ENCODE data around the gene RAPGEF1. TPM values are rescaled to one million over a fixed set of nuclear protein-coding genes. Genes with fewer than 3 reads are reported as not detected.

Gene RAPGEF1
- total RNA-seq, 1 experiment from 2014 or later = 6.1 TPM

- Histone ChIP-seq H3K27ac (ENCODE audit: low read length) (no peak overlapping the region), H3K4me1 (ENCODE audit: low read length) (no peaks in the 10 kb centered on the region), H3K4me3 (ENCODE audit: low read length) (no peak overlapping the region), H3K9me2 (replicated peaks; ENCODE audit: insufficient read depth, low read length) (no peaks in the 10 kb centered on the region), H4K20me1 (ENCODE audit: insufficient read depth, low read depth, low read length) (no peaks in the 10 kb centered on the region), H3K9ac (ENCODE audit: low read length) (no peak overlapping the region), H3K36me3 (ENCODE audit: insufficient read depth, low read length) (no peaks in the 10 kb centered on the region), H3K9me3 (ENCODE audit: low read length) (no peaks in the 10 kb centered on the region), H3K4me2 (ENCODE audit: low read depth, low read length, poor library complexity, severe bottlenecking) (no peak overlapping the region), H2AFZ (ENCODE audit: low read length) (no peak overlapping the region), H3K79me2 (ENCODE audit: low read length) (no peaks in the 10 kb centered on the region), H3K27me3 (ENCODE audit: low read length) (no peaks in the 10 kb centered on the region)
- DNase-seq = no peak
These were observed 125.4 kb downstream of the RAPGEF1 start for GRCh38 chr9:131614340-131614915.

GRCh38 chr9:131613921-131614320 lies 126.0 kb downstream of the RAPGEF1 start:
- Histone ChIP-seq H3K4me1 (ENCODE audit: low read length) (no peaks in the 10 kb centered on the region), H3K79me2 (ENCODE audit: low read length) (no peaks in the 10 kb centered on the region), H2AFZ (ENCODE audit: low read length) (no peak overlapping the region), H4K20me1 (ENCODE audit: insufficient read depth, low read depth, low read length) (no peaks in the 10 kb centered on the region), H3K36me3 (ENCODE audit: insufficient read depth, low read length) (no peaks in the 10 kb centered on the region), H3K9me2 (replicated peaks; ENCODE audit: insufficient read depth, low read length) (no peaks in the 10 kb centered on the region), H3K27me3 (ENCODE audit: low read length) (no peaks in the 10 kb centered on the region), H3K4me3 (ENCODE audit: low read length) (no peak overlapping the region), H3K4me2 (ENCODE audit: low read depth, low read length, poor library complexity, severe bottlenecking) (no peak overlapping the region), H3K9ac (ENCODE audit: low read length) (no peak overlapping the region), H3K27ac (ENCODE audit: low read length) (no peak overlapping the region), H3K9me3 (ENCODE audit: low read length) (no peaks in the 10 kb centered on the region)
- DNase-seq = no peak

GRCh38 chr9:131612851-131613250 lies 127.0 kb downstream of the RAPGEF1 start:
- Histone ChIP-seq H3K9me3 (ENCODE audit: low read length) (no peaks in the 10 kb centered on the region), H3K4me1 (ENCODE audit: low read length) (no peaks in the 10 kb centered on the region), H3K27me3 (ENCODE audit: low read length) (no peaks in the 10 kb centered on the region), H3K4me2 (ENCODE audit: low read depth, low read length, poor library complexity, severe bottlenecking) (no peak overlapping the region), H3K9ac (ENCODE audit: low read length) (no peak overlapping the region), H3K36me3 (ENCODE audit: insufficient read depth, low read length) (no peaks in the 10 kb centered on the region), H3K27ac (ENCODE audit: low read length) (no peak overlapping the region), H3K9me2 (replicated peaks; ENCODE audit: insufficient read depth, low read length) (no peaks in the 10 kb centered on the region), H2AFZ (ENCODE audit: low read length) (no peak overlapping the region), H4K20me1 (ENCODE audit: insufficient read depth, low read depth, low read length) (no peaks in the 10 kb centered on the region), H3K79me2 (ENCODE audit: low read length) (no peaks in the 10 kb centered on the region), H3K4me3 (ENCODE audit: low read length) (no peak overlapping the region)
- DNase-seq = no peak

GRCh38 chr9:131611586-131612315 lies 128.1 kb downstream of the RAPGEF1 start:
- no peak for DNase-seq
- no peak overlapping the region for H3K4me2 ChIP-seq (ENCODE audit: low read depth, low read length, poor library complexity, severe bottlenecking)
- no peaks in the 10 kb centered on the region for H3K9me3 ChIP-seq (ENCODE audit: low read length)
- H4K20me1 ChIP-seq (ENCODE audit: insufficient read depth, low read depth, low read length) = no peaks in the 10 kb centered on the region
- H3K79me2 ChIP-seq (ENCODE audit: low read length) = no peaks in the 10 kb centered on the region
- H3K9me2 ChIP-seq (replicated peaks; ENCODE audit: insufficient read depth, low read length) = no peaks in the 10 kb centered on the region
- no peaks in the 10 kb centered on the region for H3K4me1 ChIP-seq (ENCODE audit: low read length)
- H3K36me3 ChIP-seq (ENCODE audit: insufficient read depth, low read length) = no peaks in the 10 kb centered on the region
- no peak overlapping the region for H3K9ac ChIP-seq (ENCODE audit: low read length)
- no peaks in the 10 kb centered on the region for H3K27me3 ChIP-seq (ENCODE audit: low read length)
- H3K4me3 ChIP-seq (ENCODE audit: low read length) = no peak overlapping the region
- H3K27ac ChIP-seq (ENCODE audit: low read length) = no peak overlapping the region
- H2AFZ ChIP-seq (ENCODE audit: low read length) = no peak overlapping the region

GRCh38 chr9:131610231-131610761 lies 129.6 kb downstream of the RAPGEF1 start:
- Histone ChIP-seq H4K20me1 (ENCODE audit: insufficient read depth, low read depth, low read length) (no peaks in the 10 kb centered on the region), H3K36me3 (ENCODE audit: insufficient read depth, low read length) (no peaks in the 10 kb centered on the region), H3K4me3 (ENCODE audit: low read length) (no peak overlapping the region), H3K9me2 (replicated peaks; ENCODE audit: insufficient read depth, low read length) (no peaks in the 10 kb centered on the region), H3K9ac (ENCODE audit: low read length) (no peak overlapping the region), H3K4me2 (ENCODE audit: low read depth, low read length, poor library complexity, severe bottlenecking) (no peak overlapping the region), H3K27ac (ENCODE audit: low read length) (no peak overlapping the region), H3K27me3 (ENCODE audit: low read length) (no peaks in the 10 kb centered on the region), H3K4me1 (ENCODE audit: low read length) (no peaks in the 10 kb centered on the region), H3K79me2 (ENCODE audit: low read length) (no peaks in the 10 kb centered on the region), H2AFZ (ENCODE audit: low read length) (no peak overlapping the region), H3K9me3 (ENCODE audit: low read length) (no peaks in the 10 kb centered on the region)
- DNase-seq = no peak

GRCh38 chr9:131609099-131609830 lies 130.6 kb downstream of the RAPGEF1 start:
- DNase-seq = no peak
- Histone ChIP-seq H3K4me3 (ENCODE audit: low read length) (no peak overlapping the region), H3K79me2 (ENCODE audit: low read length) (no peaks in the 10 kb centered on the region), H4K20me1 (ENCODE audit: insufficient read depth, low read depth, low read length) (no peaks in the 10 kb centered on the region), H3K9ac (ENCODE audit: low read length) (no peak overlapping the region), H3K9me2 (replicated peaks; ENCODE audit: insufficient read depth, low read length) (no peaks in the 10 kb centered on the region), H3K9me3 (ENCODE audit: low read length) (no peaks in the 10 kb centered on the region), H3K36me3 (ENCODE audit: insufficient read depth, low read length) (no peaks in the 10 kb centered on the region), H3K27ac (ENCODE audit: low read length) (no peak overlapping the region), H3K27me3 (ENCODE audit: low read length) (no peaks in the 10 kb centered on the region), H2AFZ (ENCODE audit: low read length) (no peak overlapping the region), H3K4me1 (ENCODE audit: low read length) (no peaks in the 10 kb centered on the region), H3K4me2 (ENCODE audit: low read depth, low read length, poor library complexity, severe bottlenecking) (no peak overlapping the region)

- no peak overlapping the region for H3K27ac ChIP-seq (ENCODE audit: low read length)
- no peaks in the 10 kb centered on the region for H3K9me2 ChIP-seq (replicated peaks; ENCODE audit: insufficient read depth, low read length)
- no peaks in the 10 kb centered on the region for H3K27me3 ChIP-seq (ENCODE audit: low read length)
- no peak overlapping the region for H2AFZ ChIP-seq (ENCODE audit: low read length)
- no peaks in the 10 kb centered on the region for H3K79me2 ChIP-seq (ENCODE audit: low read length)
- no peaks in the 10 kb centered on the region for H3K36me3 ChIP-seq (ENCODE audit: insufficient read depth, low read length)
- H3K4me3 ChIP-seq (ENCODE audit: low read length) = no peak overlapping the region
- DNase-seq = no peak
- H3K4me2 ChIP-seq (ENCODE audit: low read depth, low read length, poor library complexity, severe bottlenecking) = no peak overlapping the region
- H3K9me3 ChIP-seq (ENCODE audit: low read length) = no peaks in the 10 kb centered on the region
- H3K4me1 ChIP-seq (ENCODE audit: low read length) = no peaks in the 10 kb centered on the region
- H4K20me1 ChIP-seq (ENCODE audit: insufficient read depth, low read depth, low read length) = no peaks in the 10 kb centered on the region
- H3K9ac ChIP-seq (ENCODE audit: low read length) = no peak overlapping the region
These were observed 131.3 kb downstream of the RAPGEF1 start for GRCh38 chr9:131608493-131609037.

GRCh38 chr9:131607591-131607990 lies 132.3 kb downstream of the RAPGEF1 start:
- Histone ChIP-seq H2AFZ (ENCODE audit: low read length) (no peak overlapping the region), H3K79me2 (ENCODE audit: low read length) (no peaks in the 10 kb centered on the region), H3K9ac (ENCODE audit: low read length) (no peak overlapping the region), H3K4me1 (ENCODE audit: low read length) (no peaks in the 10 kb centered on the region), H3K9me3 (ENCODE audit: low read length) (no peaks in the 10 kb centered on the region), H4K20me1 (ENCODE audit: insufficient read depth, low read depth, low read length) (no peaks in the 10 kb centered on the region), H3K27ac (ENCODE audit: low read length) (no peak overlapping the region), H3K36me3 (ENCODE audit: insufficient read depth, low read length) (no peaks in the 10 kb centered on the region), H3K27me3 (ENCODE audit: low read length) (no peaks in the 10 kb centered on the region), H3K9me2 (replicated peaks; ENCODE audit: insufficient read depth, low read length) (no peaks in the 10 kb centered on the region), H3K4me3 (ENCODE audit: low read length) (no peak overlapping the region), H3K4me2 (ENCODE audit: low read depth, low read length, poor library complexity, severe bottlenecking) (no peak overlapping the region)
- no peak for DNase-seq
